Pancreas (tissue), 10 donors: ENCODE data around the gene GRIK3. TPM values are rescaled to one million over a fixed set of nuclear protein-coding genes. Genes with fewer than 3 reads are reported as not detected.

ENCODE experiments used
- ATAC-seq, 4 donors: fragments of 200-7000 bp; cut with Tn5 transposase; one replicate each; pipeline versions ENCODE4 v1.8.0 to v1.9.1; 2020; ENCODE audit warnings: mild to moderate bottlenecking in 4 of 4, moderate library complexity in 4 of 4
- DNase-seq, 6 donors: peaks; one replicate each; pipeline ENCODE4 v3.0.0-alpha.2; 2020
- FAIRE-seq: peaks from 2 replicates; lab custom pipeline; 2012; peaks lifted over from hg19 to GRCh38; lab: Jason Lieb, UNC
- H3K27ac ChIP-seq, 4 donors: fragments of 200-600 bp; sonication (generic); 1 replicate in 3 of 4; 2 replicates in 1 of 4; pipeline versions ENCODE4 v1.5.0 to v1.8.0; 2020
- H3K27me3 ChIP-seq, 4 donors: fragments of 200-600 bp; one replicate each; pipeline ENCODE4 v1.8.0; 2021
- H3K36me3 ChIP-seq, 3 donors: fragments of 200-600 bp; sonication (generic) in 1 of 3; one replicate each; pipeline versions ENCODE4 v1.5.0 to v1.8.0; 2020 to 2021
- H3K4me1 ChIP-seq, 3 donors: fragments of 200-600 bp; one replicate each; pipeline ENCODE4 v1.8.0; 2021
- H3K4me3 ChIP-seq, 4 donors: fragments of 200-600 bp; sonication (generic) in 2 of 4; one replicate each; pipeline versions ENCODE4 v1.5.0 to v1.8.0; 2020 to 2021
- H3K9me3 ChIP-seq, 4 donors: fragments of 200-600 bp; one replicate each; pipeline ENCODE4 v1.8.0; 2021
- CTCF ChIP-seq, 4 donors: fragments of 200-600 bp; sonication (generic) in 3 of 4; IDR thresholded peaks; one replicate each; pipeline versions ENCODE4 v1.5.0 to v1.8.0; 2021; ENCODE audit warnings: antibody characterized with exemption in 4 of 4
- WGBS, 2 donors: extraction: QIAGEN DNeasy Blood & Tissue Kit; methylation state at CpG; one replicate each; pipeline ENCODE4 v1.1.7; 2013; 5-methylcytosine and 5-hydroxymethylcytosine counted together
- intact Hi-C, 3 donors: fragments of 100-400 bp; cut with DNase I; formaldehyde crosslinking; loops; one replicate each; pipeline versions ENCODE4 v1.11.1 to v1.14.2; 2022
- polyA plus RNA-seq, 2 donors: library from polyadenylated mRNA; stranded (reverse); fragments of 200-250 nt; gene quantifications; one replicate each; pipeline ENCODE4 v1.2.3, GENCODE V29; 2013
- total RNA-seq, 6 donors: library from RNA; stranded (reverse); fragmentation: NEBNext Ultra II Directional in 4 of 6; extraction: Animal tissue kit (Norgen Biotek cat#: 25700) in 4 of 6; gene quantifications; one replicate each; pipeline versions ENCODE4 v1.2.1 to v1.2.4, GENCODE V29; 2021 to 2023
- donor health status: healthy with polysubstance abuse.
- donor health status: DM: no; HTN: no; CAD: no; lungs with moderate emphysema.
- donor health status: DM: no; HTN: no; CAD: no.
- donor health status: control.
- donor health status: control.
- donor health status: Bipolar disorder and iron deficiency.
- donor health status: DM: yes; HTN: yes; CAD: no.
- donor health status: DM: no; HTN: no; CAD: no.
- donor health status: DM: no; HTN: no; CAD: no.
- donor health status: DM: yes; HTN: yes; CAD: no.

GRIK3 gene
- total and polyA plus RNA-seq, 8 donors, result 0.08 to 0.47 (median 0.23) TPM

GRCh38 chr1:37032660-37033354, 1.5 kb downstream of the GRIK3 start:
- intact Hi-C loops, result no loop called here
- no peak for ATAC-seq
- WGBS, 2 donors, result 2 to 3% methylated on average over 57 to 60 of the region's 60 CpGs
- Histone ChIP-seq H3K4me1 (no peaks in the 10 kb centered on the region), H3K9me3 (no peaks in the 10 kb centered on the region), H3K27me3 (peaks cover 0 to 31% (median 5%) of the 10 kb centered on the region in 4 donors), H3K27ac (no peak overlapping the region), H3K4me3 (no peak overlapping the region), H3K36me3 (no peaks in the 10 kb centered on the region)
- DNase-seq, result no peak
- FAIRE-seq, result no peak
- no peak for TF ChIP-seq CTCF (IDR thresholded peaks at IDR 0.05)

- Histone ChIP-seq H3K36me3 (no peaks in the 10 kb centered on the region), H3K27ac (no peak overlapping the region), H3K4me1 (no peaks in the 10 kb centered on the region), H3K27me3 (peaks cover 0 to 31% (median 5%) of the 10 kb centered on the region in 4 donors), H3K4me3 (no peak overlapping the region), H3K9me3 (no peaks in the 10 kb centered on the region)
- WGBS, 2 donors, result 21 to 33% methylated on average over 9 of the region's 9 CpGs
- DNase-seq (no peak), FAIRE-seq (no peak), ATAC-seq (no peak)
- intact Hi-C loops, result no loop called here
- TF ChIP-seq CTCF (IDR thresholded peaks at IDR 0.05), result no peak
Observed at GRCh38 chr1:37031871-37032270, 2.4 kb downstream of the GRIK3 start.

- Histone ChIP-seq H3K9me3 (no peaks in the 10 kb centered on the region), H3K4me3 (no peak overlapping the region), H3K27me3 (peaks cover 0 to 31% (median 5%) of the 10 kb centered on the region in 4 donors), H3K36me3 (no peaks in the 10 kb centered on the region), H3K4me1 (no peaks in the 10 kb centered on the region), H3K27ac (no peak overlapping the region)
- intact Hi-C loops, result no loop called here
- ATAC-seq (no peak), DNase-seq (no peak), FAIRE-seq (no peak)
- TF ChIP-seq CTCF (IDR thresholded peaks at IDR 0.05), result no peak
- 51 to 54% methylated on average over 8 of the region's 8 CpGs for WGBS, 2 donors
Observed at GRCh38 chr1:37031429-37031828, 2.9 kb downstream of the GRIK3 start.

- 33 to 39% methylated on average over 12 of the region's 12 CpGs for WGBS, 2 donors
- FAIRE-seq (no peak), ATAC-seq (no peak)
Observed at GRCh38 chr1:37028981-37029617, 5.2 kb downstream of the GRIK3 start.

More at GRCh38 chr1:37028981-37029617, 5.2 kb downstream of the GRIK3 start:
- no peak for DNase-seq
- Histone ChIP-seq H3K27me3 (peaks cover 0 to 31% (median 5%) of the 10 kb centered on the region in 4 donors), H3K4me3 (no peak overlapping the region), H3K9me3 (no peaks in the 10 kb centered on the region), H3K4me1 (no peaks in the 10 kb centered on the region), H3K36me3 (no peaks in the 10 kb centered on the region), H3K27ac (no peak overlapping the region)
- intact Hi-C loops, result no loop called here
- TF ChIP-seq CTCF (IDR thresholded peaks at IDR 0.05), result no peak
